DND-41 (cell line): ENCODE results near the gene ESR1.

ENCODE experiments used
- EZH2 ChIP-seq: IDR thresholded peaks from 3 replicates; pipeline ENCODE4 v1.6.1; 2012; ENCODE audit warnings: borderline replicate concordance, low read depth, mild to moderate bottlenecking, moderate library complexity, low read length, inconsistent platforms; ENCODE audit not compliant: severe bottlenecking
- TF ChIP-seq, protein P1 (sequence below): IDR thresholded peaks from 2 replicates; pipeline ENCODE4 v1.5.1; 2012; ENCODE audit warnings: borderline replicate concordance, low read length, moderate library complexity, mild to moderate bottlenecking; ENCODE audit not compliant: poor library complexity, severe bottlenecking; ENCODE audit errors: extremely low read depth

DNA sequence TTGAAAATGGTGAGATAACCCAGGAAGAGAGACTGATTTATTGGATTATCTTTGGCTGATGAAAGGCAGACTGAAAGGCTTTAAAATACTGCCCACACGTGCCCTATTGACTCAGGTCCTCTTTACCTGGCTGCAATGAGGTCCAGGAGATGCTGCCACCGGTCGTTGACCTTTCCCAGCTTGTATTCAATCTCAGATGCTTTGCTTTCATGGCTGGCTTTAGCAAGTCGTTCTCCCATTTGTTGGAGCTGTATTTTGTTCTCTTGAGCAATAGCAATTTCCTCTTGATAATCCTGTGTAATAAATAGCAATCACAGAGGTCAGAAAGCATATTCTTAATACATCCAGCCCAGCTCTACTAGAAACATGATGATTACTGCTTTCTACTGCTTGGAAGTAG, 368.8 kb downstream of the ESR1 start:
- TF ChIP-seq, protein P1, sequence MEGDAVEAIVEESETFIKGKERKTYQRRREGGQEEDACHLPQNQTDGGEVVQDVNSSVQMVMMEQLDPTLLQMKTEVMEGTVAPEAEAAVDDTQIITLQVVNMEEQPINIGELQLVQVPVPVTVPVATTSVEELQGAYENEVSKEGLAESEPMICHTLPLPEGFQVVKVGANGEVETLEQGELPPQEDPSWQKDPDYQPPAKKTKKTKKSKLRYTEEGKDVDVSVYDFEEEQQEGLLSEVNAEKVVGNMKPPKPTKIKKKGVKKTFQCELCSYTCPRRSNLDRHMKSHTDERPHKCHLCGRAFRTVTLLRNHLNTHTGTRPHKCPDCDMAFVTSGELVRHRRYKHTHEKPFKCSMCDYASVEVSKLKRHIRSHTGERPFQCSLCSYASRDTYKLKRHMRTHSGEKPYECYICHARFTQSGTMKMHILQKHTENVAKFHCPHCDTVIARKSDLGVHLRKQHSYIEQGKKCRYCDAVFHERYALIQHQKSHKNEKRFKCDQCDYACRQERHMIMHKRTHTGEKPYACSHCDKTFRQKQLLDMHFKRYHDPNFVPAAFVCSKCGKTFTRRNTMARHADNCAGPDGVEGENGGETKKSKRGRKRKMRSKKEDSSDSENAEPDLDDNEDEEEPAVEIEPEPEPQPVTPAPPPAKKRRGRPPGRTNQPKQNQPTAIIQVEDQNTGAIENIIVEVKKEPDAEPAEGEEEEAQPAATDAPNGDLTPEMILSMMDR = no peak
- no peak for TF ChIP-seq EZH2
